Ovary (tissue), 9 donors: ENCODE data around the gene SUSD5. TPM values are rescaled to one million over a fixed set of nuclear protein-coding genes. Genes with fewer than 3 reads are reported as not detected.

Source experiments
- DNase-seq, 5 donors: peaks; one replicate each; pipeline ENCODE4 v3.0.0-alpha.2; 2019 to 2020
- H3K27ac ChIP-seq, 2 donors: fragments of 200-600 bp; one replicate each; pipeline versions ENCODE4 v1.5.1 to v1.8.0; 2019 to 2022
- H3K27me3 ChIP-seq: fragments of 200-600 bp; one replicate; pipeline ENCODE4 v1.8.0; 2022
- H3K36me3 ChIP-seq: fragments of 200-600 bp; sonication (generic); one replicate; pipeline ENCODE4 v1.5.1; 2019
- H3K4me1 ChIP-seq: one replicate; pipeline ENCODE4 v1.8.1; 2013; ENCODE audit warnings: mild to moderate bottlenecking, moderate library complexity; ENCODE audit not compliant: insufficient read depth
- H3K4me3 ChIP-seq: fragments of 200-600 bp; sonication (generic); one replicate; pipeline ENCODE4 v1.5.1; 2017
- H3K9me3 ChIP-seq, 2 donors: fragments of 200-600 bp in 1 of 2; sonication (generic) in 1 of 2; one replicate each; pipeline versions ENCODE4 v1.5.1 to v1.8.1; 2013 to 2019; ENCODE audit warnings: mild to moderate bottlenecking in 1 of 2, moderate library complexity in 1 of 2
- CTCF ChIP-seq, 3 donors: fragments of 450-650 bp in 2 of 3; fragments of 200-600 bp in 1 of 3; IDR thresholded peaks; one replicate each; pipeline versions ENCODE4 v1.5.1 to v1.8.0; 2016 to 2022; ENCODE audit warnings: antibody characterized with exemption in 3 of 3, mild to moderate bottlenecking in 1 of 3
- EP300 ChIP-seq: sonication (generic); formaldehyde crosslinking; IDR thresholded peaks from one replicate; pipeline ENCODE4 v1.6.1; 2017; ENCODE audit warnings: antibody characterized with exemption
- POLR2A ChIP-seq: fragments of 450-650 bp; IDR thresholded peaks from one replicate; pipeline ENCODE4 v1.6.1; 2017; ENCODE audit warnings: antibody characterized with exemption, mild to moderate bottlenecking, moderate library complexity
- WGBS, 3 donors: extraction: QIAGEN DNeasy Blood & Tissue Kit in 1 of 3; methylation state at CpG; one replicate each; pipeline versions ENCODE4 v1.1.5 to v1.1.7; 2013 to 2017; 5-methylcytosine and 5-hydroxymethylcytosine counted together
- intact Hi-C, 4 donors: fragments of 100-400 bp; cut with DNase I; formaldehyde crosslinking; loops; one replicate each; pipeline versions ENCODE4 v1.11.0 to v1.15.1; 2022 to 2023
- polyA plus RNA-seq, 2 donors: library from polyadenylated mRNA; stranded (reverse); fragments of 200-250 nt in 1 of 2; fragments of 350-450 nt in 1 of 2; fragmentation: Illumina TruSeq in 1 of 2; extraction: RNeasy Lipid Tissue Mini Kit (QIAGEN cat#74804) in 1 of 2; gene quantifications; one replicate each; pipeline ENCODE4 v1.2.3, GENCODE V29; 2013 to 2014
- total RNA-seq, 7 donors: library from RNA; depleted of rRNA in 2 of 7; stranded (reverse); fragments of >200 nt in 2 of 7; fragmentation: NEBNext Ultra II Directional in 3 of 7; extraction: Animal tissue kit (Norgen Biotek cat#: 25700) in 3 of 7; gene quantifications; one replicate each; pipeline versions ENCODE4 v1.1.0 to v1.2.4, GENCODE V29; 2016 to 2023
- donor health status: DM: no; HTN: no; CAD: no; lungs with moderate emphysema.
- donor health status: DM: no; HTN: no; CAD: no.
- donor health status: Bipolar disorder and iron deficiency.
- donor health status: DM: yes; HTN: yes; CAD: no.
- donor health status: DM: no; HTN: no; CAD: no.
- donor health status: DM: yes; HTN: yes; CAD: no.

The SUSD5 gene
- total and polyA plus RNA-seq, 9 donors: 0.24 to 16.0 (median 2.7) TPM

GRCh38 chr3:33173672-33174071 is 44.9 kb downstream of the SUSD5 start:
- intact Hi-C loops: no loop called here
- TF ChIP-seq EP300: no peak
- TF ChIP-seq CTCF (IDR thresholded peaks at IDR 0.05): no peak
- TF ChIP-seq POLR2A: no peak
- no peaks in the 10 kb centered on the region for H3K27me3 ChIP-seq
- no peak for DNase-seq
- H3K36me3 ChIP-seq: no peaks in the 10 kb centered on the region
- no peak overlapping the region for H3K4me3 ChIP-seq
- no peak overlapping the region for H3K27ac ChIP-seq
- 69 to 80% (median 69%) methylated on average over 4 of the region's 4 CpGs for WGBS, 3 donors
- peaks cover 2% of the 10 kb centered on the region for H3K4me1 ChIP-seq
- no peaks in the 10 kb centered on the region for H3K9me3 ChIP-seq

- no peak for DNase-seq
- H3K27me3 ChIP-seq: no peaks in the 10 kb centered on the region
- WGBS, 3 donors: 10 to 30% (median 17%) methylated on average over 2 of the region's 2 CpGs
- no peaks in the 10 kb centered on the region for H3K9me3 ChIP-seq
- no peak for TF ChIP-seq POLR2A
- TF ChIP-seq EP300: no peak
- TF ChIP-seq CTCF (IDR thresholded peaks at IDR 0.05): no peak
- H3K4me1 ChIP-seq: peaks cover 2% of the 10 kb centered on the region
- intact Hi-C loops: no loop called here
- H3K36me3 ChIP-seq: no peaks in the 10 kb centered on the region
- H3K27ac ChIP-seq: no peak overlapping the region
- H3K4me3 ChIP-seq: no peak overlapping the region
Observed at GRCh38 chr3:33173103-33173502, 45.5 kb downstream of the SUSD5 start.

- Histone ChIP-seq H3K27ac (no peak overlapping the region), H3K36me3 (no peaks in the 10 kb centered on the region), H3K4me1 (peaks cover 7% of the 10 kb centered on the region), H3K4me3 (no peak overlapping the region), H3K9me3 (no peaks in the 10 kb centered on the region), H3K27me3 (no peaks in the 10 kb centered on the region)
- WGBS, 3 donors: 78 to 88% (median 82%) methylated on average over 4 of the region's 4 CpGs
- no peak for DNase-seq
- TF ChIP-seq POLR2A (no peak), EP300 (no peak), CTCF (IDR thresholded peaks at IDR 0.05) (no peak)
- intact Hi-C loops: no loop called here
Observed at GRCh38 chr3:33171580-33171979, 47.0 kb downstream of the SUSD5 start.

- Histone ChIP-seq H3K4me3 (no peak overlapping the region), H3K36me3 (no peaks in the 10 kb centered on the region), H3K9me3 (no peaks in the 10 kb centered on the region), H3K4me1 (peaks cover 7% of the 10 kb centered on the region), H3K27ac (no peak overlapping the region), H3K27me3 (no peaks in the 10 kb centered on the region)
- intact Hi-C loops: no loop called here
- no peak for DNase-seq
- 89 to 91% (median 90%) methylated on average over 6 of the region's 6 CpGs for WGBS, 3 donors
- no peak for TF ChIP-seq POLR2A
- TF ChIP-seq CTCF (IDR thresholded peaks at IDR 0.05): no peak
- TF ChIP-seq EP300: no peak
Observed at GRCh38 chr3:33170531-33170930, 48.1 kb downstream of the SUSD5 start.
